Astrocyte (in vitro differentiated cells and primary cell): Measurements from ENCODE around the gene EP400. TPM values are rescaled to one million over a fixed set of nuclear protein-coding genes. Genes with fewer than 3 reads are reported as not detected.

Experiments
- DNase-seq: peaks from one replicate; pipeline ENCODE4 v3.0.0-alpha.2; 2010; ENCODE audit warnings: low read depth
- FAIRE-seq: peaks from 2 replicates; lab custom pipeline; 2011; peaks lifted over from hg19 to GRCh38; lab: Jason Lieb, UNC
- H2AFZ ChIP-seq: 2 replicates; pipeline ENCODE4 v1.6.0; 2012; ENCODE audit warnings: low read depth, low read length, inconsistent platforms
- H3K27ac ChIP-seq: 2 replicates; pipeline ENCODE4 v1.5.1; 2011; ENCODE audit warnings: low read depth, low read length, inconsistent platforms
- H3K27me3 ChIP-seq: 2 replicates; pipeline ENCODE4 v1.6.0; 2011; ENCODE audit warnings: low read length, inconsistent platforms; ENCODE audit not compliant: insufficient read depth
- H3K36me3 ChIP-seq: 2 replicates; pipeline ENCODE4 v1.5.1; 2011; ENCODE audit warnings: low read length, inconsistent platforms; ENCODE audit not compliant: insufficient read depth
- H3K4me1 ChIP-seq: 2 replicates; pipeline ENCODE4 v1.5.1; 2011; ENCODE audit warnings: low read length, inconsistent platforms; ENCODE audit not compliant: insufficient read depth
- H3K4me2 ChIP-seq: 2 replicates; pipeline ENCODE4 v1.6.0; 2012; ENCODE audit warnings: low read length, inconsistent platforms
- H3K4me3 ChIP-seq: 2 replicates; pipeline ENCODE4 v1.5.1; 2011; ENCODE audit warnings: low read depth, mild to moderate bottlenecking, low read length, inconsistent platforms; ENCODE audit not compliant: insufficient read depth
- H3K79me2 ChIP-seq: 2 replicates; pipeline ENCODE4 v1.6.0; 2012; ENCODE audit warnings: mild to moderate bottlenecking, low read length, inconsistent platforms; ENCODE audit not compliant: insufficient read depth
- H3K9ac ChIP-seq: 2 replicates; pipeline ENCODE4 v1.6.0; 2012; ENCODE audit warnings: mild to moderate bottlenecking, low read length, inconsistent platforms
- H3K9me3 ChIP-seq: 2 replicates; pipeline ENCODE4 v1.5.1; 2012; ENCODE audit warnings: low read depth, mild to moderate bottlenecking, low read length, inconsistent platforms; ENCODE audit not compliant: insufficient read depth
- H4K20me1 ChIP-seq: 2 replicates; pipeline ENCODE4 v1.6.0; 2012; ENCODE audit warnings: low read length, inconsistent platforms; ENCODE audit not compliant: insufficient read depth
- H3K27ac Mint-ChIP-seq: one replicate; pipeline ENCODE4 v1.8.0; 2021; ENCODE audit warnings: mild to moderate bottlenecking, mixed read lengths; ENCODE audit not compliant: unreplicated experiment
- H3K27me3 Mint-ChIP-seq: one replicate; pipeline ENCODE4 v1.8.0; 2021; ENCODE audit warnings: low read depth, mixed read lengths; ENCODE audit not compliant: unreplicated experiment
- H3K36me3 Mint-ChIP-seq: one replicate; pipeline ENCODE4 v1.8.0; 2021; ENCODE audit warnings: low read depth, mixed read lengths; ENCODE audit not compliant: unreplicated experiment
- H3K4me1 Mint-ChIP-seq: one replicate; pipeline ENCODE4 v1.8.0; 2021; ENCODE audit warnings: low read depth, mixed read lengths; ENCODE audit not compliant: unreplicated experiment
- H3K4me3 Mint-ChIP-seq: one replicate; pipeline ENCODE4 v1.8.0; 2021; ENCODE audit warnings: mild to moderate bottlenecking, moderate library complexity, mixed read lengths; ENCODE audit not compliant: unreplicated experiment
- H3K9me3 Mint-ChIP-seq: one replicate; pipeline ENCODE4 v1.8.0; 2021; ENCODE audit warnings: mild to moderate bottlenecking, mixed read lengths; ENCODE audit not compliant: unreplicated experiment
- CTCF ChIP-seq: IDR thresholded peaks from 2 replicates; pipeline ENCODE4 v1.5.1; 2011; ENCODE audit warnings: low read depth, mild to moderate bottlenecking, inconsistent platforms, low read length, moderate library complexity; ENCODE audit not compliant: insufficient read depth
- EZH2 ChIP-seq: IDR thresholded peaks from 2 replicates; pipeline ENCODE4 v1.6.1; 2012; ENCODE audit warnings: mild to moderate bottlenecking, low read length, inconsistent platforms; ENCODE audit not compliant: insufficient read depth
- total RNA-seq: library from RNA; stranded (reverse); gene quantifications from 2 replicates; pipeline ENCODE4 v1.2.1, GENCODE V29; 2021

The EP400 gene
- total RNA-seq, 1 donor from 2014 or later: 39.8 TPM

- Histone ChIP-seq H3K9ac (peak overlapping the region; percentile 81), H3K4me1 (no peaks in the 10 kb centered on the region), H2AFZ (peak overlapping the region; percentile 83), H3K4me3 (peak overlapping the region; percentile 61), H3K9me3 (no peaks in the 10 kb centered on the region), H3K36me3 (peaks cover 12% of the 10 kb centered on the region), H3K27ac (peak overlapping the region; percentile 58), H3K4me2 (peak overlapping the region; percentile 94), H3K27me3 (no peaks in the 10 kb centered on the region), H3K79me2 (peaks cover 30% of the 10 kb centered on the region), H4K20me1 (peaks cover 27% of the 10 kb centered on the region)
- Mint-ChIP-seq H3K27me3 (no peaks in the 10 kb centered on the region), H3K4me1 (peaks cover 7% of the 10 kb centered on the region), H3K36me3 (peaks cover 12% of the 10 kb centered on the region), H3K9me3 (peaks cover 4% of the 10 kb centered on the region), H3K4me3 (peak overlapping the region; percentile 82), H3K27ac (peak overlapping the region; percentile 20)
- DNase-seq (no peak), FAIRE-seq (no peak)
- TF ChIP-seq CTCF (no peak), EZH2 (no peak)
Measured at GRCh38 chr12:131928080-131928710, 21.5 kb upstream of the EP400 start.

DNA sequence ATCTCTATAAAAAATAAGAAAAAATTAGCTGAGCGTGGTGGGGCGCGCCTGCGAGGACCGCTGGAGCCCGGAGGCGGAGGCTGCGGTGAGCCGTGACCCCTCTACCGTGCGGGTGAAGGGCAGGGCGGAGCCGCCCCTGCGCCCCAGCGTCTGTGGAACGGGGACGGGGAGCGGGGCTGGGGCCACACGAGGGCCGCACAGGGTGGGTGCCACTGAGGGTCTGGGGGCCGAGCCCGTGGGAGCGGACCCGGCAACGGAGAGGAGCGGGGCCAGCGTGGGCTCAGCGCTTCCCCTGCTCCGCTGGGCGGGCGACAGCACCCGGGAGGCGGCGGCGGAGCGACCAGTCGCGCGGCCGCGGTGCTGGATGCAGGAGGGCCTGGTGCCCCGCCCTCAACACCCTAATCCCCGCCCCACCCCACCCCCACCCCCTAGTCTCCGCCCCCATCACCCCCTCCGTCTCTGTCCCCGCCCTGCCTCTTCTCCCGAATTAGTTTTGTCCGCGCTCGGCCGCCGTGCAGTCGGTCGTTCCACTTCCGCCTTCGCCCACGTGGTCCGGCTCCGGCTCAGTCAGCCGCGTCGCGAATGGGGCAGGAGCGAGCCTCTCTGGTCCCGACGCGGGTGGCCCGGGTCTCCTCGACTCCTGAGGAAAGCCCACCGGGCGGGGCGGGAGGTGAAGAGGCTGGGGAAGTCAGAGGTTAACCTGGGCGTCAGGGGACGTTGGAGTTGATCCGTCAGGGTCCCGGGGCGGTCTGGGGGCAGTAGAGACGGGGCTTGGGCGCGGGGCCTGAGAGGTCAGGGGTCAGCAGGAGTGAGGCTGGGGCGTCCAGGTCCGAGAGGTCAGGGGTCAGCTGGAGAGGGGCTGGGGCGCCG, 20.8 kb upstream of the EP400 start, which contains the start of gene PUS1:
Gene PUS1, plus strand, starts transcription at position 566 of the 870 bp plus-strand sequence. CDS start 447 bp downstream, outside the sequence.
- Histone ChIP-seq H3K79me2 (peaks cover 34% of the 10 kb centered on the region), H3K27me3 (no peaks in the 10 kb centered on the region), H3K27ac (peak within 1 kb of the TSS; percentile 58), H3K4me3 (peak within 1 kb of the TSS; percentile 81), H3K4me1 (no peaks in the 10 kb centered on the region), H3K36me3 (peaks cover 20% of the 10 kb centered on the region), H2AFZ (peak within 1 kb of the TSS; percentile 83), H3K9ac (peak within 1 kb of the TSS; percentile 94), H4K20me1 (peaks cover 34% of the 10 kb centered on the region), H3K9me3 (no peaks in the 10 kb centered on the region), H3K4me2 (peak within 1 kb of the TSS; percentile 97)
- Mint-ChIP-seq H3K27ac (peak within 1 kb of the TSS; percentile 80), H3K4me3 (peak within 1 kb of the TSS; percentile 92), H3K4me1 (peaks cover 7% of the 10 kb centered on the region), H3K27me3 (no peaks in the 10 kb centered on the region), H3K36me3 (peaks cover 12% of the 10 kb centered on the region), H3K9me3 (peaks cover 4% of the 10 kb centered on the region)
- FAIRE-seq (no peak), DNase-seq (peak; percentile 86)
- TF ChIP-seq CTCF (no peak), EZH2 (no peak)
